HG02943 (cell line): ENCODE data around the gene TXK.

Experiments
- ATAC-seq: cut with Tn5 transposase; IDR thresholded peaks from one replicate; pipeline ENCODE4 v1.9.1; 2021; ENCODE audit warnings: mild to moderate bottlenecking, low read depth, moderate library complexity; ENCODE audit not compliant: unreplicated experiment

The TXK gene

GRCh38 chr4:48065587-48066052, 68.4 kb downstream of the TXK start:
- peak; percentile 71 for ATAC-seq

- no peak for ATAC-seq
Observed at GRCh38 chr4:48064349-48064748, 69.7 kb downstream of the TXK start.

GRCh38 chr4:48058617-48059530, 75.2 kb downstream of the TXK start:
- no peak for ATAC-seq

DNA sequence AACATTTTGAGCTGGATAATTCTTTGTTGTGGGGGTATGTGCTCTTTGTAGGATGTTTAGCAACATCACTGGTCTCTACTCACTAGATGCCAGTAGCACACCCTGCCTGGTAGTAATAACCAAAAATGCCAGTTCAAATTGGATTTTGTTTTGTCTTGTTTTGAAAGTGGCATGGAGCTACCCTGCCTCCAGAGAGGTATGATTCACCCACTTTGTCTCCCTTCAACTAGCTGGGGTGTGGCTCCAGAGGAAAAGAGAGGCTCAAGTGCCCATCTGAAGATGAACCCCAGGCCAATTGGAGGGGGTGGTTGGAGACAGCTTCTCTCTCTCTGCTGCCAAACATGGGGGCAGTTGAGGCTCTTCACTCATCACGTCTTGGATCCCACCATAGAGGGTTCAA, 83.0 kb downstream of the TXK start:
- ATAC-seq: no peak

- no peak for ATAC-seq
Observed at GRCh38 chr4:48049483-48049882, 84.6 kb downstream of the TXK start.

GRCh38 chr4:48047896-48048295, 86.2 kb downstream of the TXK start:
- ATAC-seq: no peak

GRCh38 chr4:48047421-48047844, 86.6 kb downstream of the TXK start:
- peak; percentile 100 for ATAC-seq

- no peak for ATAC-seq
Observed at GRCh38 chr4:48046059-48046458, 88.0 kb downstream of the TXK start.

DNA sequence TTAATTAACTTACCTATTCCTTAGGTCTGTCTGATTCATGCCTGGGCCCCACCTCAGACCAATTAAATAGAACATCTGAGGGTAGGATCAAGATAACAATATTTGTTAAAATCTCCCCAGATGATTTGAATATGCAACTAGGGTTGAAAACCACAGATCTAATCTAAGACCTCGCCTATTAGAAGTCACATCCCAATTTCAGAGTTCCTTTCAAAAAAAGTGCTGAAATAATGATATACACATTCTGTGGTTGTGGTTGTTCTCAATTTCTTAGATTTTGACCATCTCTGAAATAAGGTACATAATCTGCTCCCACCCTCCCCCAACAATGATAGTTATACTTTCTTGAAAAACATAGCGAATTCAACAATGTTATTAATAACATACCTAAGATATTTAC, 89.8 kb downstream of the TXK start:
- no peak for ATAC-seq

- ATAC-seq: no peak
Observed at GRCh38 chr4:48043504-48043903, 90.5 kb downstream of the TXK start.

DNA sequence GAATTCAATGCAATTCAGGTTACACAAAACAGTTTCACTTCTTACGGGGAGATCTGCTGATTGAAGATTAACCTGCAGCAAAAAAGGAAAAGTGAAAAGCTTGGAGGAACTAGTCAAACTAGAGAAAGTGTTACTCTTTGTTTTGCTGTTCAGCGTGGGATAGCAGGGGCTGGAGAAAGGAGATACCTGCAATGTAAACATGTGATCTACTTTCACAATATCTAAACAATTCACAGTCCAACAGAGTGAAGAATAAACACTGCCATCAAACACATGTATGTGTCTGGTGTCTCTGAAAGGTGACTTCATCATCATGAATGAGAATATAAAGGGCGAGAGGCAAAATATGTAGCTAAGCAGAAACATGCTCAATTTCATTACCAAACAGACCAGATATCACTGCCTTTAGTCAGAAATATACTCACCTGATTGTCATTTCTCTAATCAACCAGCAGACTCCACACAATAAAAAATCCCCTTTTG, 91.0 kb downstream of the TXK start:
- no peak for ATAC-seq

- no peak for ATAC-seq
Observed at GRCh38 chr4:48041535-48042137, 92.4 kb downstream of the TXK start.

DNA sequence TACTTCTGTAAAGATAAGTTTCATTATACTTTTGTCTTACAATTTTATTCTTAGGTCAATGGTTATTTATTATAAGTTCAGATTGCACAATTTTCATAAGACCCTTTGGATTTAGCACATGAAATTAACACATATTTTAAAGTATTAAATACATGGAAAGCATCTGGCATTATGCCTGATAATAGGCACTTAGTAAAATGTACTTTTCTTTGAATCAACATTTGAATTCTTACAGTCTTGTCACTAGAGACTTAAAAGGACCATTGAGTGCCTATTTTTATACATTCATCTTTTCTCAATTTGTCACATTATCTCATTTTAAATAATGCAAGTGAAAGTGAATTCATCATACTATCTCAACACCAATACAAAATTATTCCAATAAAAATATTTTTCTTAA, 94.5 kb downstream of the TXK start:
- ATAC-seq: no peak

DNA sequence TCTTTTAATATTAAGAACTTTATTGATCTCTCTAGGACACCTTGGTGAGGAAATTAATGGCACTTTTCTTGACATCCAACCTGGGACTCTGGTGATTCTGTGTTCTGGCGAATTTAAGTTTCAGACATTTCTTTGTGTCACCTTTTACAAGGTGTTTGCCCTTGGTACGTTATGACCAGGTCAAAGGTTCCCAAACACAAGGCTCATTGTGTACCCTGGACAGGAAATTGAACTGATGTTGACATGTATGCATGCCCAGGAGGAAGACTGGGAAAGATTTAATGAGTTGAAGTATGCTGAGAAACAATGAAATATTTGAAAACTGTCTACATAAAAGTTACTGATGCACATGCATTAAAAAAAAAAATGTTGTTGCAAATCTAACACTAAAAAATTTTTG, 95.4 kb downstream of the TXK start:
- no peak for ATAC-seq

- no peak for ATAC-seq
Observed at GRCh38 chr4:48037117-48037462, 97.0 kb downstream of the TXK start.

DNA sequence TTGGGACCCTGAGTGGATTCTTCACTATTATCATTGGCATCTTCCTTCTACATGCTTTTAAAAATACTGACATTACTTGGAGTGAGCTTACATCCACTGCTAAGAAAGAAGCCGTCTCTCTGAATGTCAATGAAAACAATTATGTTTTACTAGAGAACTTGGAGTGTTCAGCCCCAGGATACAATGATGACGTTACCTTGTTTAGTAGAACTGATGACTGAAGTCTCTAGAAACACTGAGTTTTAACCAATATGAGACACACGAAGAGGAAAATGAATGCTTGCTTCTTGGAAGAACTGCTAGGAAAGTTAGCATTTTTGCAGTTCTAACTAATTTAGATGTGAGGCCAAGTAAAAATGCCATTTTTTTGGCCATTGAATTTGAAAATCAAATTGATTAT, 98.1 kb downstream of the TXK start:
- no peak for ATAC-seq

GRCh38 chr4:48033825-48034413, 100.1 kb downstream of the TXK start:
- no peak for ATAC-seq

DNA sequence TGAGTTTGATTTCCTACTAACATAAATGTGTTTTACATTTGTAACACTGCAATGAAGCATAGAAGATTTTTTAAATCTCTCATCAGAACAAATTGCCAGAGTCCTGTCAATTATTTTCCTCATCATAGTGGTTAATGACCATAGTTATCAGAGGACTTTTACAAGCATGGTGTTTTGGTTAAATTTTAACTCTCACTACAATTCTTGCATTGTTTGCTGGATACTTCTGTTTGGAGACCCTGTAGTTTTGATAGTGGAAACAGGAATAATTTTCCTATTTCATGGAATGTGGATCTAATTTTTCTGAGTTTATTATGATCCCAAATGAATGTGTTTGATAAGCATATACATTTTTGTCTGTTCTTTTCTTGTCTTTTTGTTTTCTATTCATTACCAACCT, 100.6 kb downstream of the TXK start:
- no peak for ATAC-seq

DNA sequence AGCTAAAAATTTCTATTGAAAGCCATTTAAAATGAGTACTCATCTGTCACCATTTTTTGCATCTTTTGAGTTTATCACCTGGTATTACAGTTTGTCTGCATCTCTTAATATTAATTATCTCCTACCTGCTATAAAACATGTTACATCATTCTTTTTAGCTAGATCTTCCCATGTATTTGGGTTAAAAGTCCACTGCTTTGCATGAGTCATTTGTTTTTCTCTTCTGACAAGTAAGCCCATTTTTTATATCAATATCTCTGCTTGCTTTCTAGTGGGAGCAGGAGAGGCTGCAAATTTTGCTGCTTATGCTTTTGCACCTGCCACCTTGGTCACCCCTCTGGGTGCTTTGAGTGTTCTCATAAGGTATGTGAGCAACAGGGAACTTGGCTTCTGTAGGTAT, 101.3 kb downstream of the TXK start:
- no peak for ATAC-seq

GRCh38 chr4:48031802-48032525, 102.1 kb downstream of the TXK start:
- no peak for ATAC-seq

DNA sequence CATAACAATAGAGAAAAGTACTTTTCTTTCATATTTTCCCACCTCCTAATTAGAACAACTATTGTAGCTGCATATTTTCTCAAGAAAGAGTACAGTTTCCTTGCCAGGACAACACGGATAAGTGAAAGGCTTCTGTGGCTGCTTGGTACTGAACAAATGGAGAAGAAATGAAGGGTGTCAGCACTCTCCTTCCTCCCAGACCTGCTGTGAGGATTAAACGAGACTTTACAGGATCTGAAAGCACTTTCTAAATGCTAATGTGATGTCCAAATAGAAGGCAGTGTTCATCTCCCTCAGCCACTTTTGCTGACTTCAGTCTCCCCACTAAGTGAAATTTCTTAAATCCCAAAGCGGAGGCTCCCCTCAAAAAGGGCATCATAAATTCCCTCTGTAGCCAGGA, 103.6 kb downstream of the TXK start:
- ATAC-seq: no peak
